ENCODE measurements around the gene MEIS1.

GRCh38 chr2:66452917-66453316, 18.0 kb downstream of the MEIS1 start:
- no peak for TF ChIP-seq POLR2AphosphoS5 (IDR thresholded peaks at IDR 0.05; ENCODE audit: low read depth, low read length)
- no peak for TF ChIP-seq TAF1 (IDR thresholded peaks at IDR 0.05; ENCODE audit: borderline replicate concordance, insufficient read depth, low read length)
- no peak for TF ChIP-seq REST (IDR thresholded peaks at IDR 0.05; ENCODE audit: insufficient read depth in 1 of 2, low read depth in 2 of 2, low read length in 2 of 2)
- no peak for TF ChIP-seq FOXP2 (optimal IDR thresholded peaks at IDR 0.05; ENCODE audit: borderline replicate concordance, extremely low read depth, extremely low read length, insufficient read depth)

All from PFSK-1 (cell line).